BJ (cell line): ENCODE data around the gene MKNK1. TPM values are rescaled to one million over a fixed set of nuclear protein-coding genes. Genes with fewer than 3 reads are reported as not detected.
A peak's percentile ranks its signal among the peaks of the same experiment; 100 is the strongest.

ENCODE experiments used
- CTCF ChIA-PET: fragments of 350-600 bp; formaldehyde crosslinking; extraction: SDS; loops from one replicate; lab custom pipeline; 2021; ENCODE audit warnings: antibody characterized with exemption, inconsistent platforms; lab: Yijun Ruan, JAX
- POLR2A ChIA-PET: fragments of 300-600 bp; sonication (Branson Sonifier 250); formaldehyde crosslinking; extraction: SDS; loops from one replicate; lab custom pipeline; 2021; ENCODE audit warnings: antibody characterized with exemption; lab: Charles Lee
- DNase-seq: peaks from one replicate; pipeline ENCODE4 v3.0.0-alpha.2; 2011; ENCODE audit warnings: low read depth
- H3K27me3 ChIP-seq: 2 replicates; pipeline ENCODE4 v1.6.0; 2011; ENCODE audit warnings: low read length; ENCODE audit not compliant: control insufficient read depth, insufficient read depth
- H3K36me3 ChIP-seq: 2 replicates; pipeline ENCODE4 v1.5.1; 2011; ENCODE audit warnings: low read length; ENCODE audit not compliant: control insufficient read depth, insufficient read depth
- H3K4me3 ChIP-seq: 2 replicates; pipeline ENCODE4 v1.5.1; 2011; ENCODE audit warnings: low read depth, mild to moderate bottlenecking, control low read depth, low read length
- polyA plus RNA-seq: library from polyadenylated mRNA; depleted of rRNA; stranded (reverse); fragments of >200 nt; gene quantifications from 2 replicates; pipeline ENCODE4 v1.2.3, GENCODE V29; 2011
- TF ChIP-seq, protein P1 (sequence below): IDR thresholded peaks from 2 replicates; pipeline ENCODE4 v1.5.1; 2011; ENCODE audit warnings: low read depth, mild to moderate bottlenecking, control low read depth, inconsistent platforms, low read length, moderate library complexity; ENCODE audit not compliant: insufficient read depth

MKNK1 gene
- polyA plus RNA-seq, 1 experiment = 30.1 TPM

DNA sequence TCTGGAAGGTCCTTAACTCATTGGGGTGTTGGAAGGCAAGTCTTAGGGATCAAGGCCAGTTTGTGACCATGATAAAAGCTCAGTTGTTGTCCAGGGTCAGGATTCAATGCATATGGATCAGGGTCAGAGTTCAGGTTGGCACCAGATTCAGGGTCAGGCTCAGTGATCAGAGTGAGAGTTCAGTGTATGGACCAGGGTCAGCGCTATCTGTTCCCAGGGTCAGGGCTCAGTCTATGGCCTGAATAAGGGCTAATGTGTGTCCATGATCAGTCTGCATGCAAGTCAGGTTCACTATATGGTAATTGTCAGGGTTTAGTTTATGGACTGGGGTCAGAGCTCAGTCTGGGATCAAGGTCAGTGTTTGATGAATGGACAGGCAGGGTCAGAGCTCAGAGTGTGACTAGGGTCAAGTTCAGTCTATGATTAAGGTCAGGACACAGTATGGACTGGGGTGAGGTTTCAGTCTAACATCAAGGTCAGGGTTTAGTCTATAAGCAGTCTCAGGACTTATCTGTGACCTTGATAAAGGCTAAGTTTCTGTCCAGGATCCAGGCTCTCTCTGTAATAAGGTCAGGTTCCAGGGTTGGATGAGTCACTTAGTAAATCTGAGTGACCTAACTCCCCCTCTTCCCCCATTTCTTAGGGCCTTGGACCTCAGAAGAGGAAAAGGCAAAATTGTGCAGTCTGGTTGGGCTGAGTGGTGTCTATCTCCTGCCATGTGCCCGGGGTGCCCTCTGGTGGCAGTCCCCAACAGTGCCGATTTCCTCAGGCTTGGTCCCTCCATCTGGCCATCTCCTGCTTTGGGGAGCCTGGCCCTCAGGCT is 76.4 kb downstream of the MKNK1 start:
- CTCF ChIA-PET = interaction anchor here (0.6 to 11.1 kb wide), 31 partner anchors 8 to 701 kb away, joined by 3 to 176 read pairs (median 4); a partner anchor contains a TSS
- H3K27me3 ChIP-seq = peaks cover 35% of the 10 kb centered on the region

DNA sequence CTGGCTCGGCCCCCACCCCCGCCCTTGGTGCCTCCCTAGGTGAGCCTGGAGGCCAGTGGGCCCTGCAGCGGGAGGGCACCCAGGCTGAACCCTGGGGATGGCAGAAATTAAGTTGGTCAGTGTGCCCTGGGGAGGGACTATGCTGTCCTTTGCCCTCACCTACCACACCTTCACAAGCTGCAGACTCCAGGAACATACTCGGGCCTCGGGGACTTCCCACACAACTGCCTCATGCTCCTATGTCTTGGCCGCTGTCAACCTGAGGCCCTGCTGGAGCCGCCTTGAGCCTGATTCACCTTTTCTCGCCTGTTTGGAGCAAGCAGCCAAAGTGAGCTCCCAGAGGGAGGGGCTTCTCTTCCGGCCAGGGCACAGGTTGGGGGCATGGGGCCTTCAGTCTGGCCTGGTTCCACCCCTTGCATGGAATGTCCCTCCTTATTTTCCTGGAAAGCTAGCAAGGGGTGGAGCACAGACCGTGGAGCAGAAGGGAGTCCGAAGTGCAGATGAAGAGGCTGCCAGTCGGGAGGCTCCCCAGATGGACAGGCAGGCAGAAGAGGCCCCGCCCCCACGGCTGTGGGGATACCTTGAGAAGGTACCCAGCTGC is 77.3 kb downstream of the MKNK1 start:
- CTCF ChIA-PET = interaction anchor here (0.8 to 11.1 kb wide), 20 partner anchors 9 to 121 kb away, joined by 3 to 176 read pairs (median 4); a partner anchor contains a TSS
- Histone ChIP-seq H3K4me3 (no peak overlapping the region), H3K36me3 (no peaks in the 10 kb centered on the region), H3K27me3 (peaks cover 32% of the 10 kb centered on the region)
- no peak for DNase-seq
- POLR2A ChIA-PET = no interaction called here
- TF ChIP-seq, protein P1, sequence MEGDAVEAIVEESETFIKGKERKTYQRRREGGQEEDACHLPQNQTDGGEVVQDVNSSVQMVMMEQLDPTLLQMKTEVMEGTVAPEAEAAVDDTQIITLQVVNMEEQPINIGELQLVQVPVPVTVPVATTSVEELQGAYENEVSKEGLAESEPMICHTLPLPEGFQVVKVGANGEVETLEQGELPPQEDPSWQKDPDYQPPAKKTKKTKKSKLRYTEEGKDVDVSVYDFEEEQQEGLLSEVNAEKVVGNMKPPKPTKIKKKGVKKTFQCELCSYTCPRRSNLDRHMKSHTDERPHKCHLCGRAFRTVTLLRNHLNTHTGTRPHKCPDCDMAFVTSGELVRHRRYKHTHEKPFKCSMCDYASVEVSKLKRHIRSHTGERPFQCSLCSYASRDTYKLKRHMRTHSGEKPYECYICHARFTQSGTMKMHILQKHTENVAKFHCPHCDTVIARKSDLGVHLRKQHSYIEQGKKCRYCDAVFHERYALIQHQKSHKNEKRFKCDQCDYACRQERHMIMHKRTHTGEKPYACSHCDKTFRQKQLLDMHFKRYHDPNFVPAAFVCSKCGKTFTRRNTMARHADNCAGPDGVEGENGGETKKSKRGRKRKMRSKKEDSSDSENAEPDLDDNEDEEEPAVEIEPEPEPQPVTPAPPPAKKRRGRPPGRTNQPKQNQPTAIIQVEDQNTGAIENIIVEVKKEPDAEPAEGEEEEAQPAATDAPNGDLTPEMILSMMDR = no peak

More for the DNA sequence above, 76.4 kb downstream of the MKNK1 start:
- H3K4me3 ChIP-seq = no peak overlapping the region
- TF ChIP-seq, protein P1 = peak; percentile 97
- no peak for DNase-seq
- no peaks in the 10 kb centered on the region for H3K36me3 ChIP-seq
- POLR2A ChIA-PET = no interaction called here

DNA sequence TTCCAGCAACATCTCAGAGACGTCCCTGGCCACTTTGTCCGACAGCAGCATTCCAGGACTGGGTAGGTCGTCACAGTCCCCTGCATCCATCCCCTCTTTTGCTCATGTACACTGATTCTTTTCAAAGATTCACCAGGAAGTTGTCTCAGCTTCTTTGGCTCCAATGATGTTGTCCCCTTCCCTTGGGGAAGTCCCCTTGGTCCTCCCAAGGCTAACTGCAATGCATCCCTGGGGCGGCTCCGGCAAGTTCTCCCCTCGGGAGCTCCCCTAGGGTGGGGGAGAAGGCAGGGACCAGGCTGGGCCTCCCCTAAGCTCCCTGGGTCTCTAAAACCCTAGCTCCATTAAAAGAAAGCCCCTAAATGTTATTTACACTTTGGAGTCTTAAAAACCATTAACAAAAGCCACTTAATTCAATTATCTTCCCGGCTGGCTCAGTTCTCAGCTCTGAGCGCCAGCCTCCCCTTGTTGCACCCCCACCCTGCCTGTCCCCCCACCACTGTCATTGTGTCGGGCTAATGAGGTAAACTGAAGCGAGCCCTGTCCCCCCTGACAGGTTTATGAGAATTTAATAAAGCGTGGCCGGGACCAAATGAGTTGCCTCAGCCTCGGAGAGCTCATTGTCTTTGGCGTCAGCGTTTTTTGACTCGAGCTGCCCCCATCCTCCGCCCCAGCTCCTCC is 77.9 kb downstream of the MKNK1 start:
- ChIA-PET POLR2A (no interaction called here), CTCF (interaction anchor here (0.8 to 11.1 kb wide), 13 partner anchors 9 to 121 kb away, joined by 3 to 176 read pairs (median 8); a partner anchor contains a TSS)
- Histone ChIP-seq H3K27me3 (peaks cover 29% of the 10 kb centered on the region), H3K36me3 (no peaks in the 10 kb centered on the region), H3K4me3 (no peak overlapping the region)
- TF ChIP-seq, protein P1 = no peak
- DNase-seq = no peak

DNA sequence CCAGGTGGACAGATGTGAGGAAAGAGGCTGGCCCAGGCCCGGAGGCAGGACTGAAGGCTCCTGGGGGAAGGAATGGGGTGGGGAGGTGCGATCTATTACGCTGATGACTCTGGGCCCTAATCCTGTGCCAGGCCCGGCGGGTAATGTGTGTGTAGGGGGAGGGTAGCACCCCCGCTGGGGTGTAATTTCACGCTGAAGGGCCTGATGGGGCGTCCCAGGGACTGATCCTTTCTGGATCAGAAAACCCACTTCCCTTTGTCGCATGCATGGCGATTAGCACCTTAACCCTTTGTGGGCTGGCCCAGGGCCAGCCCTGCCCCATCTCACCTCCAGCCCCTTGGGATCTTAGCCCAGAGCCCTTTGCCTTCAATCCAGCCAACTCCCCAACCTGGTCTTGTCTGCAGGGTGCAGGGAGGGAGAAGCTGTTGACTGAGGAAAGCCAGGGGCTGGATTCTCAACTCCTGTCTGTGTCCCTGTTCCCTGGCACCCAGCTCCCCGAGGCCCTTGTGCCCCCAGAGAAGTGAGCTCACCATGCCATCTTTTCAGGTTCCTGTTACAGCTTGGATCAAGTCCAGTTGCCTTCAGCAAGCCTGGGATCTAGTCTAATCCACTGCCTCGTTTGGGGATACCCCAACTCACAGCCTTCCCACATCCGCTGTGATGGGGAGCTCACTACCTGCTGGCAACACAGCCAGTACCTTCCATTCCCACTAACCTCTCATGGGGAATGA is 78.7 kb downstream of the MKNK1 start:
- TF ChIP-seq, protein P1 = no peak
- Histone ChIP-seq H3K27me3 (peaks cover 28% of the 10 kb centered on the region), H3K4me3 (no peak overlapping the region), H3K36me3 (no peaks in the 10 kb centered on the region)
- POLR2A ChIA-PET = no interaction called here
- no peak for DNase-seq
- CTCF ChIA-PET = interaction anchor here (0.8 to 11.1 kb wide), 7 partner anchors 12 to 119 kb away, joined by 3 to 176 read pairs (median 29); no protein-coding TSS in a partner anchor
